H9 (cell line): ENCODE data around the gene NT5DC3. TPM values are rescaled to one million over a fixed set of nuclear protein-coding genes. Genes with fewer than 3 reads are reported as not detected.

Source experiments
- DNase-seq: peaks from one replicate; pipeline ENCODE4 v3.0.0-alpha.2; 2017
- H2AFZ ChIP-seq: one replicate; pipeline ENCODE4 v1.6.1; 2013; ENCODE audit warnings: mild to moderate bottlenecking, low read length, control low read depth, moderate library complexity
- H2AK5ac ChIP-seq: 2 replicates; pipeline ENCODE4 v1.6.1; 2013; ENCODE audit warnings: low read length, control low read depth, mixed read lengths; ENCODE audit not compliant: insufficient read length
- H2BK120ac ChIP-seq: one replicate; pipeline ENCODE4 v1.6.1; 2013; ENCODE audit warnings: low read depth, mild to moderate bottlenecking, low read length, control low read depth, inconsistent platforms; ENCODE audit not compliant: poor library complexity, severe bottlenecking
- H2BK12ac ChIP-seq: 2 replicates; pipeline ENCODE4 v1.6.1; 2013; ENCODE audit warnings: low read length, control low read depth, mixed read lengths, low read depth; ENCODE audit not compliant: insufficient read length
- H2BK15ac ChIP-seq: 2 replicates; pipeline ENCODE4 v1.6.1; 2013; ENCODE audit warnings: low read depth, low read length, control low read depth
- H2BK20ac ChIP-seq: one replicate; pipeline ENCODE4 v1.6.1; 2013; ENCODE audit warnings: low read depth, mild to moderate bottlenecking, low read length, control low read depth, inconsistent platforms; ENCODE audit not compliant: poor library complexity, severe bottlenecking
- H2BK5ac ChIP-seq: 2 replicates; pipeline ENCODE4 v1.6.1; 2013; ENCODE audit warnings: low read length, control low read depth, mixed read lengths; ENCODE audit not compliant: insufficient read length
- H3K14ac ChIP-seq: 2 replicates; pipeline ENCODE4 v1.6.1; 2013; ENCODE audit warnings: low read length, control low read depth; ENCODE audit not compliant: insufficient read depth
- H3K18ac ChIP-seq: 2 replicates; pipeline ENCODE4 v1.6.1; 2013; ENCODE audit warnings: low read depth, mild to moderate bottlenecking, mixed read lengths, low read length, control low read depth; ENCODE audit not compliant: insufficient read length
- H3K23ac ChIP-seq: 2 replicates; pipeline ENCODE4 v1.6.1; 2013; ENCODE audit warnings: low read length, control low read depth, mixed read lengths, low read depth; ENCODE audit not compliant: insufficient read length
- H3K23me2 ChIP-seq: 2 replicates; pipeline ENCODE4 v1.6.1; 2013; ENCODE audit warnings: low read depth, mild to moderate bottlenecking, mixed read lengths, low read length, control low read depth; ENCODE audit not compliant: insufficient read length, poor library complexity, severe bottlenecking
- H3K27ac ChIP-seq: 2 replicates; pipeline ENCODE4 v1.5.1; 2013; ENCODE audit warnings: low read length, control low read depth, mixed read lengths, low read depth; ENCODE audit not compliant: insufficient read length
- H3K27me3 ChIP-seq: 2 replicates; pipeline ENCODE4 v1.6.1; 2013; ENCODE audit warnings: low read length, control low read depth, inconsistent platforms; ENCODE audit not compliant: insufficient read depth
- H3K4ac ChIP-seq: 2 replicates; pipeline ENCODE4 v1.6.1; 2013; ENCODE audit warnings: low read depth, mild to moderate bottlenecking, control low read depth, inconsistent platforms, low read length, moderate library complexity
- H3K4me1 ChIP-seq: 2 replicates; pipeline ENCODE4 v1.6.1; 2013; ENCODE audit warnings: low read length, control low read depth, inconsistent platforms; ENCODE audit not compliant: insufficient read depth
- H3K4me2 ChIP-seq: 2 replicates; pipeline ENCODE4 v1.6.1; 2013; ENCODE audit warnings: low read length, control low read depth, mixed read lengths; ENCODE audit not compliant: insufficient read length, insufficient read depth
- H3K56ac ChIP-seq: 2 replicates; pipeline ENCODE4 v1.6.1; 2013; ENCODE audit warnings: low read depth, mild to moderate bottlenecking, mixed read lengths, low read length, control low read depth; ENCODE audit not compliant: insufficient read length
- H3K79me1 ChIP-seq: 2 replicates; pipeline ENCODE4 v1.6.1; 2013; ENCODE audit warnings: low read depth, mild to moderate bottlenecking, moderate library complexity, low read length, control low read depth, inconsistent platforms; ENCODE audit not compliant: insufficient read depth, poor library complexity, severe bottlenecking
- H3K79me2 ChIP-seq: 2 replicates; pipeline ENCODE4 v1.6.1; 2013; ENCODE audit warnings: low read length, control low read depth, inconsistent platforms; ENCODE audit not compliant: insufficient read depth
- H3K9ac ChIP-seq: 2 replicates; pipeline ENCODE4 v1.6.1; 2013; ENCODE audit warnings: low read length, control low read depth, mixed read lengths; ENCODE audit not compliant: insufficient read length; ENCODE audit errors: extremely low read depth
- H3K9me3 ChIP-seq: one replicate; pipeline ENCODE4 v1.6.1; 2013; ENCODE audit warnings: low read depth, low read length, inconsistent platforms; ENCODE audit not compliant: control insufficient read depth
- H3T11ph ChIP-seq: one replicate; pipeline ENCODE4 v1.6.1; 2013; ENCODE audit warnings: mild to moderate bottlenecking, low read length, control low read depth, inconsistent platforms
- H4K20me1 ChIP-seq: one replicate; pipeline ENCODE4 v1.6.1; 2013; ENCODE audit not compliant: control insufficient read depth, insufficient read length, insufficient read depth
- H4K5ac ChIP-seq: 2 replicates; pipeline ENCODE4 v1.6.1; 2013; ENCODE audit warnings: low read depth, mild to moderate bottlenecking, mixed read lengths, low read length, control low read depth; ENCODE audit not compliant: insufficient read length
- H4K8ac ChIP-seq: replicated peaks from 2 replicates; pipeline ENCODE4 v1.6.1; 2013; ENCODE audit warnings: low read length, control low read depth, mixed read lengths, low read depth; ENCODE audit not compliant: insufficient read length
- H4K91ac ChIP-seq: 2 replicates; pipeline ENCODE4 v1.6.1; 2013; ENCODE audit warnings: low read depth, mild to moderate bottlenecking, moderate library complexity, mixed read lengths, low read length, control low read depth; ENCODE audit not compliant: insufficient read length
- H3K27ac Mint-ChIP-seq, 3 experiments: 2 replicates in 2 of 3; 3 replicates in 1 of 3; pipeline ENCODE4 v1.8.0; 2020 to 2021; ENCODE audit warnings: mixed read lengths in 3 of 3, mild to moderate bottlenecking in 1 of 3, moderate library complexity in 1 of 3
- H3K27me3 Mint-ChIP-seq: 2 replicates; pipeline ENCODE4 v1.8.0; 2021; ENCODE audit warnings: low read depth, mild to moderate bottlenecking, moderate library complexity, mixed read lengths
- H3K36me3 Mint-ChIP-seq, 3 experiments: 2 replicates in 2 of 3; 3 replicates in 1 of 3; pipeline ENCODE4 v1.8.0; 2020 to 2021; ENCODE audit warnings: low read depth in 3 of 3, mixed read lengths in 3 of 3; ENCODE audit not compliant: insufficient read depth in 1 of 3
- H3K4me1 Mint-ChIP-seq, 2 experiments: 2 replicates each; pipeline ENCODE4 v1.8.0; 2020; ENCODE audit warnings: mixed read lengths in 2 of 2
- H3K4me3 Mint-ChIP-seq, 2 experiments: 2 replicates in 1 of 2; 3 replicates in 1 of 2; pipeline ENCODE4 v1.8.0; 2020 to 2021; ENCODE audit warnings: mild to moderate bottlenecking in 2 of 2, mixed read lengths in 2 of 2, moderate library complexity in 1 of 2
- H3K9me3 Mint-ChIP-seq, 2 experiments: 2 replicates in 1 of 2; 3 replicates in 1 of 2; pipeline ENCODE4 v1.8.0; 2020; ENCODE audit warnings: mild to moderate bottlenecking in 2 of 2, mixed read lengths in 2 of 2, moderate library complexity in 1 of 2
- CTCF ChIP-seq: fragments of 200-600 bp; sonication (generic); conservative IDR thresholded peaks from 3 replicates; pipeline ENCODE4 v1.8.0; 2021; ENCODE audit warnings: antibody characterized with exemption, mild to moderate bottlenecking
- WGBS: extraction: QIAGEN DNeasy Blood & Tissue Kit; methylation state at CpG from one replicate; pipeline ENCODE4 v1.1.7; 2013; ENCODE audit warnings: missing lambda C conversion rate, low lambda C conversion rate, mixed read lengths; ENCODE audit not compliant: insufficient read length; ENCODE audit errors: extremely low coverage; 5-methylcytosine and 5-hydroxymethylcytosine counted together
- total RNA-seq: library from RNA; stranded (reverse); gene quantifications from 2 replicates; pipeline ENCODE4 v1.2.1, GENCODE V29; 2021

Gene NT5DC3
- total RNA-seq, 1 experiment from 2014 or later, result 13.6 TPM

GRCh38 chr12:103735291-103735690, 105.7 kb downstream of the NT5DC3 start:
- Histone ChIP-seq H3K9ac (no peak overlapping the region), H3K9me3 (no peaks in the 10 kb centered on the region), H2BK20ac (no peak overlapping the region), H3T11ph (no peak overlapping the region), H2BK12ac (no peak overlapping the region), H4K20me1 (no peaks in the 10 kb centered on the region), H3K79me1 (no peaks in the 10 kb centered on the region), H3K18ac (no peak overlapping the region), H4K5ac (no peak overlapping the region), H3K4ac (no peak overlapping the region), H4K8ac (no peak overlapping the region), H3K79me2 (no peaks in the 10 kb centered on the region), H3K56ac (no peak overlapping the region), H2AFZ (no peak overlapping the region), H3K23ac (no peak overlapping the region), H2BK15ac (no peak overlapping the region), H3K27me3 (no peaks in the 10 kb centered on the region), H4K91ac (no peak overlapping the region), H3K14ac (no peak overlapping the region), H3K23me2 (no peaks in the 10 kb centered on the region), H2BK120ac (no peak overlapping the region), H3K4me1 (no peaks in the 10 kb centered on the region), H2BK5ac (no peak overlapping the region), H2AK5ac (no peak overlapping the region), H3K4me2 (no peak overlapping the region), H3K27ac (no peak overlapping the region)
- Mint-ChIP-seq H3K9me3 (peaks cover 10 to 13% of the 10 kb centered on the region in 2 experiments), H3K4me3 (no peak overlapping the region), H3K4me1 (no peaks in the 10 kb centered on the region), H3K27ac (no peak overlapping the region; a peak in 1 of 7 replicates), H3K36me3 (peaks cover 0 to 5% (median 5%) of the 10 kb centered on the region in 3 experiments; a peak in 3 of 7 replicates), H3K27me3 (peaks cover 22% of the 10 kb centered on the region)
- no CpG with 5 or more reads among the region's 8 CpGs for WGBS
- TF ChIP-seq CTCF, result no peak
- no peak for DNase-seq
